ENCODE results near the gene GFOD2. TPM values are rescaled to one million over a fixed set of nuclear protein-coding genes. Genes with fewer than 3 reads are reported as not detected.
"Not testable (repeated sequence)": the region's sequence is repeated elsewhere in the genome, so short reads cannot be mapped to it uniquely, and the experiment has no call there.

The GFOD2 gene
- total and polyA plus RNA-seq, 3 donors from 2014 or later: 18.0 to 23.0 (median 20.4) TPM

GRCh38 chr16:67758966-67759365 lies 39.9 kb upstream of the GFOD2 start:
- no peaks in the 10 kb centered on the region for H3K36me3 ChIP-seq (ENCODE audit: low read depth, missing control alignments)
- no peak for DNase-seq

GRCh38 chr16:67758006-67758405 lies 38.9 kb upstream of the GFOD2 start:
- Histone ChIP-seq H3K4me1 (no peaks in the 10 kb centered on the region), H3K9me3 (no peaks in the 10 kb centered on the region), H3K36me3 (ENCODE audit: low read depth, missing control alignments) (no peaks in the 10 kb centered on the region), H3K27me3 (no peaks in the 10 kb centered on the region), H3K4me3 (no peak overlapping the region), H3K27ac (no peak overlapping the region)
- TF ChIP-seq, protein P1, sequence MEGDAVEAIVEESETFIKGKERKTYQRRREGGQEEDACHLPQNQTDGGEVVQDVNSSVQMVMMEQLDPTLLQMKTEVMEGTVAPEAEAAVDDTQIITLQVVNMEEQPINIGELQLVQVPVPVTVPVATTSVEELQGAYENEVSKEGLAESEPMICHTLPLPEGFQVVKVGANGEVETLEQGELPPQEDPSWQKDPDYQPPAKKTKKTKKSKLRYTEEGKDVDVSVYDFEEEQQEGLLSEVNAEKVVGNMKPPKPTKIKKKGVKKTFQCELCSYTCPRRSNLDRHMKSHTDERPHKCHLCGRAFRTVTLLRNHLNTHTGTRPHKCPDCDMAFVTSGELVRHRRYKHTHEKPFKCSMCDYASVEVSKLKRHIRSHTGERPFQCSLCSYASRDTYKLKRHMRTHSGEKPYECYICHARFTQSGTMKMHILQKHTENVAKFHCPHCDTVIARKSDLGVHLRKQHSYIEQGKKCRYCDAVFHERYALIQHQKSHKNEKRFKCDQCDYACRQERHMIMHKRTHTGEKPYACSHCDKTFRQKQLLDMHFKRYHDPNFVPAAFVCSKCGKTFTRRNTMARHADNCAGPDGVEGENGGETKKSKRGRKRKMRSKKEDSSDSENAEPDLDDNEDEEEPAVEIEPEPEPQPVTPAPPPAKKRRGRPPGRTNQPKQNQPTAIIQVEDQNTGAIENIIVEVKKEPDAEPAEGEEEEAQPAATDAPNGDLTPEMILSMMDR (IDR thresholded peaks at IDR 0.05): no peak
- TF ChIP-seq POLR2A (IDR thresholded peaks at IDR 0.05): no peak
- intact Hi-C loops (cut with DNase I; ENCODE audit: low total_unique reads): no loop called here
- WGBS, 2 donors: 93 to 94% methylated on average over 3 of the region's 3 CpGs
- no peak for DNase-seq

More at GRCh38 chr16:67758966-67759365, 39.9 kb upstream of the GFOD2 start:
- 65 to 70% methylated on average over 2 to 7 of the region's 7 CpGs for WGBS, 2 donors
- intact Hi-C loops (cut with DNase I; ENCODE audit: low total_unique reads): no loop called here
- Histone ChIP-seq H3K4me3 (no peak overlapping the region), H3K4me1 (no peaks in the 10 kb centered on the region), H3K27me3 (no peaks in the 10 kb centered on the region), H3K9me3 (no peaks in the 10 kb centered on the region), H3K27ac (no peak overlapping the region)
- TF ChIP-seq POLR2A (IDR thresholded peaks at IDR 0.05): no peak
- TF ChIP-seq, protein P1 (IDR thresholded peaks at IDR 0.05): no peak

GRCh38 chr16:67752641-67753040 lies 33.5 kb upstream of the GFOD2 start:
- Histone ChIP-seq H3K36me3 (ENCODE audit: low read depth, missing control alignments) (no peaks in the 10 kb centered on the region), H3K4me1 (no peaks in the 10 kb centered on the region), H3K27me3 (no peaks in the 10 kb centered on the region), H3K27ac (no peak overlapping the region), H3K9me3 (no peaks in the 10 kb centered on the region), H3K4me3 (no peak overlapping the region)
- TF ChIP-seq POLR2A (IDR thresholded peaks at IDR 0.05): no peak
- TF ChIP-seq, protein P1 (IDR thresholded peaks at IDR 0.05): no peak
- DNase-seq: no peak
- WGBS, 2 donors: 69 to 78% methylated on average over 2 of the region's 2 CpGs
- intact Hi-C loops (cut with DNase I; ENCODE audit: low total_unique reads): no loop called here

DNA sequence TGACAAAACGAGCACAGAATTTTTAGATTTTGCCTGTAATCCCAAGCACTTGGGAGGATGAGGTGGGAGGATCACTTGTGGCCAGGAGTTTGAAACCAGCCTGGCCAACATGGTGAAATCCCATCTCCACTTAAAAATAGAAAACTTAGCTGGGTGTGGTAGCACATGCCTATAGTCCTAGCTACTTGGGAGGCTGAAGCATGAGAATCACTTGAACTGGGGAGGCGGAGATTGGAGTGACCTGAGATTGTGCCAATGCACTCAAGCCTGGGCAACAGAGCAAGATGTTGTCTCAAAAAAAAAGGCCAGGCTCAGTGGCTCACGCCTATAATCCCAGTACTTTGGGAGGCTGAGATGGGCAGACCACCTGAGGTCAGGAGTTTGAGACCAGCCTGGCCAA lies 32.2 kb upstream of the GFOD2 start:
- H3K4me1 ChIP-seq; H3K27me3 ChIP-seq; intact Hi-C loops (cut with DNase I; ENCODE audit: low total_unique reads); H3K27ac ChIP-seq; H3K9me3 ChIP-seq; H3K36me3 ChIP-seq (ENCODE audit: low read depth, missing control alignments); H3K4me3 ChIP-seq; DNase-seq: not testable (repeated sequence)
- WGBS, 2 donors: 97 to 99% methylated on average over 3 of the region's 3 CpGs

DNA sequence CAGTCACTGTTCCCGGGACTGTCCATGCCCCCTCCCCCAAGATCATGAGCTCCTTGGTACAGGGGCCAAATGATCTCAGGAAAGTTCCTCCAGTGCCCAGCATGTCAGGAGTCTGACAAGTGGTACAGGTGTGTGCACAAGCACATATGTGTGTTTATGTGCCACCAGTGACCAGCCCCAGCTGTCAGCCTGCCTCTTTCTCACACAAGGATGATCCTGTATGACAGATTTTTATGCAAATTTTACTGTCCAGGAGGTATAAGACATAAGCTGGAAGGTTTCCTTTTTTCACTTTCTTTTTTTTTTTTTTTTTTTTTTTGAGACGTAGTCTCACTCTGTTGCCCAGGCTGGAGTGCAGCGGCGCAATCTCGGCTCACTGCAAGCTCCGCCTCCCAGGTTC lies 31.4 kb upstream of the GFOD2 start:
- Histone ChIP-seq H3K36me3 (ENCODE audit: low read depth, missing control alignments) (no peaks in the 10 kb centered on the region), H3K27me3 (no peaks in the 10 kb centered on the region), H3K9me3 (no peaks in the 10 kb centered on the region), H3K4me3 (no peak overlapping the region), H3K27ac (no peak overlapping the region), H3K4me1 (no peaks in the 10 kb centered on the region)
- 91 to 95% methylated on average over 4 to 6 of the region's 6 CpGs for WGBS, 2 donors
- intact Hi-C loops (cut with DNase I; ENCODE audit: low total_unique reads): no loop called here
- DNase-seq: no peak
- no peak for TF ChIP-seq POLR2A (IDR thresholded peaks at IDR 0.05)
- TF ChIP-seq, protein P1 (IDR thresholded peaks at IDR 0.05): no peak
